B cell (primary cell): ENCODE data around the gene SSR2. TPM values are rescaled to one million over a fixed set of nuclear protein-coding genes. Genes with fewer than 3 reads are reported as not detected.

ENCODE experiments used
- ATAC-seq: fragments of 200-7000 bp; cut with Tn5 transposase; one replicate; pipeline ENCODE4 v1.10.0; 2021; ENCODE audit warnings: low read depth, mild to moderate bottlenecking, moderate number of reproducible peaks, moderate library complexity
- CTCF ChIA-PET: fragments of 350-600 bp; sonication (Branson Sonifier 250); formaldehyde crosslinking; loops from one replicate; lab custom pipeline; 2021; ENCODE audit warnings: antibody characterized with exemption, inconsistent platforms; lab: Charles Lee
- POLR2A ChIA-PET: fragments of 350-600 bp; sonication (Branson Sonifier 250); formaldehyde crosslinking; loops from one replicate; lab custom pipeline; 2021; ENCODE audit warnings: antibody characterized with exemption; lab: Charles Lee
- DNase-seq: peaks from one replicate; pipeline ENCODE4 v3.0.0; 2013
- H2AFZ ChIP-seq: 2 replicates; pipeline ENCODE4 v1.6.1; 2012; ENCODE audit warnings: mild to moderate bottlenecking, low read depth, low read length; ENCODE audit not compliant: insufficient read depth, poor library complexity, severe bottlenecking
- H3K27ac ChIP-seq, 2 donors: 1 replicate in 1 of 2; 2 replicates in 1 of 2; pipeline ENCODE4 v1.5.1; 2012 to 2013; ENCODE audit warnings: low read length in 2 of 2, mild to moderate bottlenecking in 2 of 2, moderate library complexity in 1 of 2
- H3K27me3 ChIP-seq, 4 experiments: fragments of 200-600 bp in 1 of 4; sonication (generic) in 1 of 4; replicated peaks in 1 of 4; 1 replicate in 2 of 4; 2 replicates in 2 of 4; pipeline versions ENCODE4 v1.6.1 to v1.7.0; 2013 to 2016; ENCODE audit warnings: low read length in 3 of 4, mild to moderate bottlenecking in 2 of 4, mixed read lengths in 1 of 4, moderate library complexity in 1 of 4; ENCODE audit not compliant: insufficient read depth in 4 of 4, control insufficient read depth in 3 of 4; ENCODE audit errors: control extremely low read depth in 1 of 4
- H3K36me3 ChIP-seq, 2 experiments: replicated peaks in 1 of 2; 1 replicate in 1 of 2; 2 replicates in 1 of 2; pipeline versions ENCODE4 v1.6.1 to v1.7.1; 2013; ENCODE audit warnings: low read length in 1 of 2; ENCODE audit not compliant: insufficient read depth in 2 of 2, control insufficient read depth in 1 of 2; ENCODE audit errors: control extremely low read depth in 1 of 2, extremely low read depth in 1 of 2
- H3K4me1 ChIP-seq, 2 donors: fragments of 200-600 bp in 1 of 2; sonication (generic) in 1 of 2; 1 replicate in 1 of 2; 2 replicates in 1 of 2; pipeline versions ENCODE4 v1.5.1 to v1.6.1; 2013 to 2017; ENCODE audit warnings: low read length in 2 of 2; ENCODE audit not compliant: control insufficient read depth in 2 of 2, insufficient read depth in 2 of 2
- H3K4me2 ChIP-seq: replicated peaks from 2 replicates; pipeline ENCODE3; 2012; ENCODE audit warnings: mild to moderate bottlenecking, low read depth, low read length; ENCODE audit not compliant: poor library complexity, severe bottlenecking
- H3K4me3 ChIP-seq, 5 experiments: fragments of 200-600 bp in 1 of 5; sonication (generic) in 1 of 5; 1 replicate in 3 of 5; 2 replicates in 2 of 5; pipeline versions ENCODE4 v1.5.1 to v1.7.0; 2011 to 2016; ENCODE audit warnings: low read length in 4 of 5, mild to moderate bottlenecking in 4 of 5, low read depth in 2 of 5, control low read depth in 1 of 5, moderate library complexity in 1 of 5; ENCODE audit not compliant: insufficient read depth in 1 of 5; ENCODE audit errors: control extremely low read depth in 1 of 5, extremely low read depth in 1 of 5
- H3K79me2 ChIP-seq: fragments of 200-600 bp; sonication (generic); one replicate; pipeline ENCODE4 v1.6.0; 2016; ENCODE audit warnings: low read length; ENCODE audit not compliant: control insufficient read depth, insufficient read depth
- H3K9ac ChIP-seq: fragments of 200-600 bp; sonication (generic); 2 replicates; pipeline ENCODE4 v1.6.1; 2017; ENCODE audit warnings: mild to moderate bottlenecking, low read length, moderate library complexity
- H3K9me3 ChIP-seq, 3 donors: one replicate each; pipeline versions ENCODE4 v1.6.1 to v1.7.1; 2013; ENCODE audit warnings: low read length in 2 of 3; ENCODE audit not compliant: control insufficient read depth in 2 of 3, insufficient read depth in 1 of 3; ENCODE audit errors: control extremely low read depth in 1 of 3
- H4K20me1 ChIP-seq: 2 replicates; pipeline ENCODE4 v1.6.0; 2012; ENCODE audit warnings: mild to moderate bottlenecking, low read length; ENCODE audit not compliant: insufficient read depth, control insufficient read depth, poor library complexity, severe bottlenecking
- H3K27ac Mint-ChIP-seq: one replicate; pipeline ENCODE4 v1.8.0; 2021; ENCODE audit warnings: mixed read lengths
- H3K27me3 Mint-ChIP-seq: one replicate; pipeline ENCODE4 v1.8.0; 2021; ENCODE audit warnings: mixed read lengths
- H3K4me1 Mint-ChIP-seq: one replicate; pipeline ENCODE4 v1.8.0; 2021; ENCODE audit warnings: mixed read lengths
- H3K4me3 Mint-ChIP-seq: one replicate; pipeline ENCODE4 v1.8.0; 2021; ENCODE audit warnings: mixed read lengths
- H3K9me3 Mint-ChIP-seq: one replicate; pipeline ENCODE4 v1.8.0; 2022; ENCODE audit warnings: mixed read lengths; ENCODE audit not compliant: insufficient read depth
- CTCF ChIP-seq: fragments of 200-600 bp; IDR thresholded peaks from one replicate; pipeline ENCODE4 v1.8.0; 2022; ENCODE audit warnings: antibody characterized with exemption, mild to moderate bottlenecking
- EZH2 ChIP-seq: IDR thresholded peaks from 2 replicates; pipeline ENCODE4 v1.6.1; 2012; ENCODE audit warnings: borderline replicate concordance, low read depth, mild to moderate bottlenecking, moderate library complexity, low read length; ENCODE audit not compliant: insufficient read depth, poor library complexity, severe bottlenecking
- WGBS: methylation state at CpG from one replicate; pipeline ENCODE4 v1.1.5; 2013; ENCODE audit warnings: missing lambda C conversion rate; ENCODE audit not compliant: insufficient coverage; 5-methylcytosine and 5-hydroxymethylcytosine counted together
- intact Hi-C: fragments of 100-400 bp; cut with micrococcal nuclease; formaldehyde crosslinking; loops from one replicate; pipeline ENCODE4 v1.10.0; 2022
- polyA plus RNA-seq: library from polyadenylated mRNA; depleted of rRNA; stranded (reverse); fragments of >200 nt; gene quantifications from 2 replicates; pipeline ENCODE4 v1.2.3, GENCODE V29; 2012
- total RNA-seq, 2 donors: library from RNA; stranded (reverse); fragments of 120-200 nt in 1 of 2; gene quantifications; 1 replicate in 1 of 2; 2 replicates in 1 of 2; pipeline versions ENCODE4 v1.2.3 to v1.2.4, GENCODE V29; 2013 to 2022

Gene SSR2
- total and polyA plus RNA-seq, 2 donors (not counting 1 experiment from before 2014, with no cell fraction given): 160 to 359 TPM

DNA sequence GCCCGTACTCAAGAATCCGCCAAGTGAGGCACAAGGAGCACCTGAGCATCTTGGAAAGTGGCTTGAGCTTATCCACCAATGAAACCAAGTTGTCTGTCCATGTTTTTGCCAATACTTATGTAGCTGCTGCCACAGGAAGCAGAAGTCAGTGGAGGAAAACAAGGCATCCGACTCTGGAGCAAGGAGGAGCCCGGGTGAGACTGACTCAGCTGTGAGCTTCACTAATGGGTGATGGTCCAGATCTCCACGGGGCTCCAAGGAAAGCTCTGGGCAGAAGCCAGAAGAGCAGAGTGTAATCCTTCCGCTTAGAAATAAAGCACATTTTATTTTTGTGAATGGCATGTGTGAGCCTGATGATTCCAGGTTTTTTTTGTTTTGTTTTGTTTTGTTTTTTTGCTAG is 12.3 kb upstream of the SSR2 start:
- Histone ChIP-seq H2AFZ (no peak overlapping the region), H3K36me3 (peaks cover 0 to 7% of the 10 kb centered on the region in 2 experiments), H3K79me2 (no peaks in the 10 kb centered on the region), H3K9ac (no peak overlapping the region), H3K4me1 (no peaks in the 10 kb centered on the region), H3K27me3 (no peaks in the 10 kb centered on the region), H3K4me2 (no peak overlapping the region), H3K27ac (no peak overlapping the region), H4K20me1 (no peaks in the 10 kb centered on the region), H3K4me3 (no peak overlapping the region), H3K9me3 (no peaks in the 10 kb centered on the region)
- intact Hi-C loops: no loop called here
- no peak overlapping the region for H3K4me3 Mint-ChIP-seq
- ATAC-seq (no peak), DNase-seq (no peak)
- no peaks in the 10 kb centered on the region for H3K4me1 Mint-ChIP-seq
- no peak for TF ChIP-seq EZH2
- no peak for TF ChIP-seq CTCF
- no peaks in the 10 kb centered on the region for H3K27me3 Mint-ChIP-seq
- no peak overlapping the region for H3K27ac Mint-ChIP-seq
- ChIA-PET POLR2A (no interaction called here), CTCF (no interaction called here)
- no peaks in the 10 kb centered on the region for H3K9me3 Mint-ChIP-seq
- 71% methylated on average over 6 of the region's 6 CpGs for WGBS

DNA sequence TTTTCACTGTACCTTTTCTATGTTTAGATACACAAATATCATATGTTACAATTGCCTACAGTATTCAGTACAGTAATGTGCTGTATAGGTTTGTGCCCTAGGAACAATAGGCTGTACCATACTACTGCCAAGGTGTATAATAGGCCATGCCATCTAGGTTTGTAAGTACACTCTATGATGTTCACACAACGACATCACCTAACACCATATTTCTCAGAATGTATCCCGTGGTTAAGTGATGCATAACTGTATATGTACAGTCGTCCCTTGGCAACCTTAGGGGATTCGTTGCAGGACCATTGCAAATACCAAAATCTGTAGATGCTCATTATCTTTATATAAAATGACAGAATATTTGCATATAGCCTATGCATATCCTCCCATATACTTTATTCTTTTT is 5.8 kb upstream of the SSR2 start:
- TF ChIP-seq CTCF (no peak), EZH2 (no peak)
- ATAC-seq (no peak), DNase-seq (no peak)
- no peaks in the 10 kb centered on the region for H3K9me3 ChIP-seq
- H3K9ac ChIP-seq: no peak overlapping the region
- Mint-ChIP-seq H3K4me3 (no peak overlapping the region), H3K4me1 (peaks cover 2% of the 10 kb centered on the region), H3K27me3 (peaks cover 6% of the 10 kb centered on the region), H3K9me3 (no peaks in the 10 kb centered on the region), H3K27ac (no peak overlapping the region)
- H3K36me3 ChIP-seq: no peaks in the 10 kb centered on the region
- H2AFZ ChIP-seq: no peak overlapping the region
- H3K4me1 ChIP-seq: no peaks in the 10 kb centered on the region
- peaks cover 0 to 6% (median 0%) of the 10 kb centered on the region in 4 experiments for H3K27me3 ChIP-seq
- CTCF ChIA-PET: no interaction called here
- no peak overlapping the region for H3K4me2 ChIP-seq
- peaks cover 6% of the 10 kb centered on the region for H3K79me2 ChIP-seq
- no peak overlapping the region for H3K27ac ChIP-seq
- no peaks in the 10 kb centered on the region for H4K20me1 ChIP-seq
- POLR2A ChIA-PET: no interaction called here
- intact Hi-C loops: no loop called here
- WGBS: no CpG with 5 or more reads among the region's 4 CpGs
- H3K4me3 ChIP-seq: no peak overlapping the region
